Gastroesophageal sphincter (tissue), 4 donors: ENCODE measurements around the gene COG4. TPM values are rescaled to one million over a fixed set of nuclear protein-coding genes. Genes with fewer than 3 reads are reported as not detected.

ENCODE experiments used
- ATAC-seq: fragments of 150-250 bp; one replicate; pipeline ENCODE4 v1.9.1; 2016; ENCODE audit warnings: mild to moderate bottlenecking, moderate library complexity
- H3K27ac ChIP-seq, 4 donors: fragments of 200-600 bp; sonication (generic) in 3 of 4; 1 replicate in 3 of 4; 2 replicates in 1 of 4; pipeline ENCODE4 v1.5.1; 2016 to 2019
- H3K27me3 ChIP-seq: fragments of 200-600 bp; sonication (generic); one replicate; pipeline ENCODE4 v1.5.1; 2019
- H3K36me3 ChIP-seq, 2 donors: fragments of 200-600 bp; sonication (generic); one replicate each; pipeline ENCODE4 v1.5.1; 2019; ENCODE audit warnings: control low read depth in 1 of 2
- H3K4me1 ChIP-seq, 3 donors: fragments of 200-600 bp; sonication (generic); 1 replicate in 2 of 3; 2 replicates in 1 of 3; pipeline ENCODE4 v1.5.1; 2016 to 2019; ENCODE audit warnings: control low read depth in 2 of 3
- H3K4me3 ChIP-seq, 2 donors: fragments of 200-600 bp; sonication (generic); one replicate each; pipeline ENCODE4 v1.5.1; 2019; ENCODE audit warnings: mild to moderate bottlenecking in 1 of 2, moderate library complexity in 1 of 2
- H3K9me3 ChIP-seq, 3 donors: fragments of 200-600 bp; sonication (generic); one replicate each; pipeline ENCODE4 v1.5.1; 2017 to 2019; ENCODE audit warnings: control low read depth in 2 of 3
- CTCF ChIP-seq, 4 experiments: fragments of 200-600 bp in 2 of 4; fragments of 450-650 bp in 2 of 4; sonication (generic) in 1 of 4; IDR thresholded peaks; one replicate each; pipeline ENCODE4 v1.5.1; 2017 to 2019; ENCODE audit warnings: antibody characterized with exemption in 4 of 4, mild to moderate bottlenecking in 2 of 4, moderate library complexity in 2 of 4
- EP300 ChIP-seq: sonication (generic); formaldehyde crosslinking; IDR thresholded peaks from one replicate; pipeline ENCODE4 v1.6.1; 2017; ENCODE audit warnings: antibody characterized with exemption, mild to moderate bottlenecking
- POLR2A ChIP-seq, 2 donors: fragments of 450-650 bp; IDR thresholded peaks; one replicate each; pipeline ENCODE4 v1.6.1; 2017; ENCODE audit warnings: antibody characterized with exemption in 2 of 2, mild to moderate bottlenecking in 2 of 2, moderate library complexity in 1 of 2
- POLR2AphosphoS5 ChIP-seq: sonication (generic); formaldehyde crosslinking; IDR thresholded peaks from one replicate; pipeline ENCODE4 v1.6.1; 2017; ENCODE audit warnings: antibody characterized with exemption
- WGBS, 2 donors: methylation state at CpG; one replicate each; pipeline ENCODE4 v1.1.5; 2018; ENCODE audit warnings: low coverage in 1 of 2; 5-methylcytosine and 5-hydroxymethylcytosine counted together
- total RNA-seq, 4 donors: library from RNA; depleted of rRNA; stranded (reverse); fragments of >200 nt; gene quantifications; one replicate each; pipeline ENCODE4 v1.1.0, GENCODE V29; 2016

COG4 gene
- total RNA-seq, 4 donors from 2014 or later = 32.3 to 37.4 (median 35.0) TPM

GRCh38 chr16:70448075-70448474 lies 75.3 kb downstream of the COG4 start:
- no peak for ATAC-seq
- Histone ChIP-seq H3K4me3 (no peak overlapping the region), H3K4me1 (no peaks in the 10 kb centered on the region), H3K27ac (no peak overlapping the region), H3K27me3 (peaks cover 13% of the 10 kb centered on the region), H3K9me3 (no peaks in the 10 kb centered on the region), H3K36me3 (no peaks in the 10 kb centered on the region)
- TF ChIP-seq CTCF (IDR thresholded peaks at IDR 0.05) = no peak
- TF ChIP-seq EP300 = no peak
- TF ChIP-seq POLR2A (IDR thresholded peaks at IDR 0.05) = no peak
- TF ChIP-seq POLR2AphosphoS5 = no peak
- WGBS, 2 donors = 80 to 95% methylated on average over 5 to 6 of the region's 6 CpGs

- no peak for ATAC-seq
- TF ChIP-seq POLR2AphosphoS5 (no peak), CTCF (IDR thresholded peaks at IDR 0.05) (no peak), POLR2A (IDR thresholded peaks at IDR 0.05) (no peak)
- H3K27ac ChIP-seq = no peak overlapping the region
These were observed 78.9 kb downstream of the COG4 start for GRCh38 chr16:70444249-70445063.

GRCh38 chr16:70442344-70442743 lies 81.0 kb downstream of the COG4 start:
- ATAC-seq = no peak
- WGBS, 2 donors = 80 to 88% methylated on average over 1 to 2 of the region's 7 CpGs

More at GRCh38 chr16:70444249-70445063, 78.9 kb downstream of the COG4 start:
- Histone ChIP-seq H3K27me3 (no peaks in the 10 kb centered on the region), H3K4me1 (peaks cover 0 to 5% (median 4%) of the 10 kb centered on the region in 3 donors), H3K36me3 (no peaks in the 10 kb centered on the region), H3K9me3 (no peaks in the 10 kb centered on the region), H3K4me3 (no peak overlapping the region)
- 74 to 82% methylated on average over 4 of the region's 4 CpGs for WGBS, 2 donors

GRCh38 chr16:70441406-70441990 lies 81.9 kb downstream of the COG4 start:
- Histone ChIP-seq H3K4me1 (peaks cover 0 to 27% (median 17%) of the 10 kb centered on the region in 3 donors), H3K36me3 (no peaks in the 10 kb centered on the region), H3K27ac (no peak overlapping the region), H3K4me3 (no peak overlapping the region), H3K27me3 (no peaks in the 10 kb centered on the region), H3K9me3 (no peaks in the 10 kb centered on the region)
- TF ChIP-seq POLR2AphosphoS5 = no peak
- no peak for TF ChIP-seq POLR2A (IDR thresholded peaks at IDR 0.05)
- TF ChIP-seq CTCF (IDR thresholded peaks at IDR 0.05) = no peak
- no peak for TF ChIP-seq EP300
- ATAC-seq = no peak
- WGBS, 2 donors = 94 to 96% methylated on average over 5 to 6 of the region's 8 CpGs

More at GRCh38 chr16:70442344-70442743, 81.0 kb downstream of the COG4 start:
- TF ChIP-seq POLR2A (IDR thresholded peaks at IDR 0.05) (no peak), CTCF (IDR thresholded peaks at IDR 0.05) (no peak), POLR2AphosphoS5 (no peak), EP300 (no peak)
- Histone ChIP-seq H3K4me3 (no peak overlapping the region), H3K36me3 (no peaks in the 10 kb centered on the region), H3K9me3 (no peaks in the 10 kb centered on the region), H3K4me1 (peaks cover 0 to 19% (median 9%) of the 10 kb centered on the region in 3 donors), H3K27me3 (no peaks in the 10 kb centered on the region), H3K27ac (no peak overlapping the region)
